GM12878 (cell line): ENCODE measurements around the gene TOP2A. TPM values are rescaled to one million over a fixed set of nuclear protein-coding genes. Genes with fewer than 3 reads are reported as not detected.

Source experiments
- ATAC-seq: fragments of 200-7000 bp; cut with Tn5 transposase; 3 replicates; pipeline ENCODE4 v1.9.1; 2020; ENCODE audit warnings: mild to moderate bottlenecking, moderate library complexity
- BruUV-seq: library from RNA; stranded (reverse); fragments of 400-500 nt; replicated peaks from 2 replicates; lab custom pipeline; 2021; lab: Mats Ljungman, UMichigan
- CTCF ChIA-PET: fragments of 300-600 bp; sonication (Branson Sonifier 250); formaldehyde crosslinking; extraction: SDS; loops from one replicate; lab custom pipeline; 2021; ENCODE audit warnings: inconsistent platforms; lab: Yijun Ruan, JAX
- POLR2A ChIA-PET: fragments of 350-600 bp; formaldehyde crosslinking; extraction: SDS; loops from one replicate; lab custom pipeline; 2021; ENCODE audit warnings: inconsistent platforms; lab: Charles Lee
- RAD21 ChIA-PET: fragments of 300-600 bp; sonication (Branson Sonifier 250); formaldehyde crosslinking; loops from one replicate; lab custom pipeline; 2023; ENCODE audit warnings: antibody characterized with exemption; ENCODE audit not compliant: unreplicated experiment; lab: Charles Lee
- SMC1A ChIA-PET: fragments of 300-600 bp; sonication (Branson Sonifier 250); formaldehyde crosslinking; loops from one replicate; lab custom pipeline; 2023; ENCODE audit not compliant: unreplicated experiment, uncharacterized antibody; lab: Charles Lee
- DNase-seq: peaks from one replicate; pipeline ENCODE4 v3.0.0-alpha.2; 2011; ENCODE audit warnings: low read depth, low spot score
- FAIRE-seq: peaks from 3 replicates; lab custom pipeline; 2011; peaks lifted over from hg19 to GRCh38; lab: Jason Lieb, UNC
- H2AFZ ChIP-seq: 2 replicates; pipeline ENCODE4 v1.6.0; 2011; ENCODE audit warnings: low read depth, low read length, control low read depth; ENCODE audit not compliant: control insufficient read depth
- H3K27ac ChIP-seq: 2 replicates; pipeline ENCODE4 v1.5.1; 2011; ENCODE audit warnings: control low read depth; ENCODE audit not compliant: control insufficient read depth, insufficient read depth
- H3K27me3 ChIP-seq, 2 experiments: replicated peaks in 1 of 2; 2 replicates each; pipeline versions ENCODE4 v1.6.0 to v1.6.1; 2011; ENCODE audit warnings: low read length in 1 of 2; ENCODE audit not compliant: control insufficient read depth in 2 of 2, insufficient read depth in 2 of 2
- H3K36me3 ChIP-seq, 2 experiments: 2 replicates each; pipeline ENCODE4 v1.5.1; 2011; ENCODE audit warnings: low read length in 1 of 2; ENCODE audit not compliant: control insufficient read depth in 2 of 2, insufficient read depth in 2 of 2
- H3K4me1 ChIP-seq: 2 replicates; pipeline ENCODE4 v1.6.1; 2011; ENCODE audit warnings: mild to moderate bottlenecking, low read length, moderate library complexity, mixed read lengths; ENCODE audit not compliant: control insufficient read depth, insufficient read depth
- H3K4me2 ChIP-seq: 2 replicates; pipeline ENCODE4 v1.6.0; 2011; ENCODE audit warnings: control low read depth; ENCODE audit not compliant: control insufficient read depth, insufficient read depth
- H3K4me3 ChIP-seq: fragments of 200-600 bp; sonication (generic); 2 replicates; pipeline ENCODE4 v1.5.1; 2016
- H3K79me2 ChIP-seq: 2 replicates; pipeline ENCODE4 v1.6.0; 2011; ENCODE audit warnings: low read length; ENCODE audit not compliant: control insufficient read depth, insufficient read depth
- H3K9ac ChIP-seq: 2 replicates; pipeline ENCODE4 v1.8.0; 2011; ENCODE audit warnings: low read length, control low read depth, mixed read lengths; ENCODE audit not compliant: control insufficient read depth, insufficient read depth
- H3K9me3 ChIP-seq: replicated peaks from 3 replicates; pipeline ENCODE4 v1.5.1; 2011; ENCODE audit warnings: mild to moderate bottlenecking, low read length; ENCODE audit not compliant: control insufficient read depth, insufficient read depth
- H4K20me1 ChIP-seq: 2 replicates; pipeline ENCODE4 v1.6.0; 2011; ENCODE audit not compliant: control insufficient read depth, insufficient read depth
- ATF7 ChIP-seq: fragments of 450-650 bp; IDR thresholded peaks from 2 replicates; pipeline ENCODE4 v1.6.1; 2016; ENCODE audit warnings: low read depth, mild to moderate bottlenecking
- BCL11A ChIP-seq: IDR thresholded peaks from 2 replicates; pipeline ENCODE4 v1.6.1; 2011; ENCODE audit warnings: low read depth, low read length
- FOXM1 ChIP-seq: IDR thresholded peaks from 2 replicates; pipeline ENCODE4 v1.6.1; 2012; ENCODE audit warnings: low read depth, mild to moderate bottlenecking, inconsistent platforms, low read length, moderate library complexity
- HDAC6 ChIP-seq: fragments of 200-600 bp; sonication (generic); IDR thresholded peaks from one replicate; pipeline ENCODE4 v1.8.0; 2017; ENCODE audit warnings: antibody characterized with exemption; ENCODE audit not compliant: unreplicated experiment
- SRF ChIP-seq, 2 experiments: IDR thresholded peaks; 2 replicates each; pipeline ENCODE4 v1.6.1; 2011; ENCODE audit warnings: low read depth in 2 of 2, low read length in 2 of 2, mild to moderate bottlenecking in 1 of 2, moderate library complexity in 1 of 2
- TBL1XR1 ChIP-seq: IDR thresholded peaks from 2 replicates; pipeline ENCODE4 v1.6.1; 2012; ENCODE audit warnings: low read depth, low read length, improper control_type of control experiment
- WGBS: methylation state at CpG from one replicate; pipeline ENCODE4 v1.1.6; 2016; ENCODE audit warnings: low lambda C conversion rate; ENCODE audit not compliant: insufficient replicate concordance, insufficient coverage; ENCODE audit errors: missing lambda C conversion rate; 5-methylcytosine and 5-hydroxymethylcytosine counted together
- in situ Hi-C: fragments of 300-500 bp; cut with MboI; formaldehyde crosslinking; loops from 9 replicates; pipeline ENCODE4 v1.14.3; 2018; ENCODE audit warnings: mixed read lengths
- intact Hi-C: fragments of 100-400 bp; cut with micrococcal nuclease; formaldehyde crosslinking; loops from one replicate; pipeline ENCODE4 v1.14.2; 2022; ENCODE audit not compliant: unreplicated experiment
- polyA plus RNA-seq, 11 experiments: library from polyadenylated mRNA; depleted of rRNA in 4 of 11; unstranded in 6 of 11; stranded (reverse) in 5 of 11; fragments of >200 nt; fragmentation: Nextera tagmentation in 4 of 11; fragmentation: Illumina TruSeq in 1 of 11; extraction: Ambion mirVana in 4 of 11; extraction: Trizol in 1 of 11; gene quantifications; 1 replicate in 1 of 11; 2 replicates in 10 of 11; pipeline versions ENCODE4 v1.2.1 to v1.2.3, GENCODE V29; 2011 to 2016; ENCODE audit warnings: inconsistent platforms in 2 of 11, missing spikeins in 2 of 11, low read depth in 1 of 11
- total RNA-seq, 4 experiments: library from RNA; depleted of rRNA in 3 of 4; stranded (reverse); fragments of >200 nt in 3 of 4; fragmentation: Illumina TruSeq in 1 of 4; extraction: Trizol in 1 of 4; gene quantifications; 2 replicates each; pipeline versions ENCODE4 v1.2.1 to v1.2.3, GENCODE V29; 2013 to 2021
- TF ChIP-seq, protein P1 (sequence below): fragments of 450-650 bp; IDR thresholded peaks from 2 replicates; pipeline ENCODE4 v1.6.1; 2017; ENCODE audit warnings: borderline replicate concordance
- TF ChIP-seq, protein P2 (sequence below): fragments of 450-650 bp; IDR thresholded peaks from 2 replicates; pipeline ENCODE4 v1.6.1; 2016; ENCODE audit warnings: mild to moderate bottlenecking, moderate library complexity, borderline replicate concordance

The TOP2A gene
- total and polyA plus RNA-seq, 10 of the 15 experiments (the other 5 are each of a cell fraction or from before 2014, with no cell fraction given): 117 to 275 (median 232) TPM

DNA sequence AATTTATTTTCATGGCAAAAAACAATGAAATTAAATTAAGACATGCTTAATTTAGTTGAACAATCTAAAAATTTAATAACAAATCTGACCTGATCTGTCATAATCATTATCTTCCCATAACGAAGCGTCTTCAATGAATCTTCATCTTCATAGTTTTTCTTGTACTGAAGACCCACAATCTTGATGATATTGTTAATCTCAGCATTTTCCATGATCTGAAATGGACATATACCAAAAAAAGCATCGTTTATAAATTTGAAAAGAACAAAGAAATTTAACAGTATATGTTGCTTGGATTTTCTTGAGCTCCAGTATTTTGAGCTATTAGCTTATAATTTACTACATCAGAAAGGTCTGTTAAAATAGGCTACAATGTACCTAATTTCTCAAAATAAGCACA lies 10.2 kb downstream of the TOP2A start (continued):
- TF ChIP-seq HDAC6 (no peak), TBL1XR1 (no peak)
- TF ChIP-seq, protein P1, sequence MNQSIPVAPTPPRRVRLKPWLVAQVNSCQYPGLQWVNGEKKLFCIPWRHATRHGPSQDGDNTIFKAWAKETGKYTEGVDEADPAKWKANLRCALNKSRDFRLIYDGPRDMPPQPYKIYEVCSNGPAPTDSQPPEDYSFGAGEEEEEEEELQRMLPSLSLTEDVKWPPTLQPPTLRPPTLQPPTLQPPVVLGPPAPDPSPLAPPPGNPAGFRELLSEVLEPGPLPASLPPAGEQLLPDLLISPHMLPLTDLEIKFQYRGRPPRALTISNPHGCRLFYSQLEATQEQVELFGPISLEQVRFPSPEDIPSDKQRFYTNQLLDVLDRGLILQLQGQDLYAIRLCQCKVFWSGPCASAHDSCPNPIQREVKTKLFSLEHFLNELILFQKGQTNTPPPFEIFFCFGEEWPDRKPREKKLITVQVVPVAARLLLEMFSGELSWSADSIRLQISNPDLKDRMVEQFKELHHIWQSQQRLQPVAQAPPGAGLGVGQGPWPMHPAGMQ: no peak

DNA sequence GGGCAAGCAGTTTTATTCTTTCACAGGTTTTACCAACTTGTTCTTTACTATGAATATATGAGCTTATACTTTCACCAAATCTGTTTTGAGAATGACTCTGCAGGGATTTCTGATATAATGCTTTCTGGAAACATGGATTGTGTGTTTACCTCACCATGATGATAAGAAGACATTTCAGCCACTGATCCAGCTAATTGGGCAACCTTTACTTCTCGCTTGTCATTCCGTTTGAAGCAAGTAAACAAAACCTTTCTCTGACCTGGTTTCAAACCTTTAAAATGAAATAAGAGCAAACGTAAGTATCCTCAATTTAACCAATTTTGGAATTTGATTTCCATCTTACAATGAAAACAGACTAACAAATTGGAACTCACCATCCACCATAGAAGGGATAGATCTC lies 13.7 kb downstream of the TOP2A start:
- H3K27ac ChIP-seq: no peak overlapping the region
- no peaks in the 10 kb centered on the region for H3K4me1 ChIP-seq
- ChIA-PET POLR2A (no interaction called here), RAD21 (interaction anchor here (0.6 kb wide), 1 partner anchor 22 kb away, joined by 3 read pairs; no protein-coding TSS in a partner anchor), CTCF (interaction anchor here (0.9 to 6.4 kb wide), 5 partner anchors 11 to 129 kb away, joined by 3 to 72 read pairs (median 5); partner anchors contain the start of gene TOP2A), SMC1A (interaction anchor here (1.0 to 6.6 kb wide), 4 partner anchors 15 to 129 kb away, joined by 3 to 59 read pairs (median 4); no protein-coding TSS in a partner anchor)
- no peaks in the 10 kb centered on the region for H4K20me1 ChIP-seq
- H2AFZ ChIP-seq: no peak overlapping the region
- no TSS peak for BruUV-seq
- no peak overlapping the region for H3K9ac ChIP-seq
- H3K9me3 ChIP-seq: no peaks in the 10 kb centered on the region
- no peak overlapping the region for H3K4me2 ChIP-seq
- H3K27me3 ChIP-seq: no peaks in the 10 kb centered on the region
- FAIRE-seq (no peak), ATAC-seq (no peak), DNase-seq (no peak)
- H3K79me2 ChIP-seq: no peaks in the 10 kb centered on the region
- intact Hi-C loops: no loop called here
- peaks cover 4 to 32% of the 10 kb centered on the region in 2 experiments for H3K36me3 ChIP-seq
- TF ChIP-seq FOXM1 (no peak), ATF7 (no peak), BCL11A (no peak), SRF (IDR thresholded peaks at IDR 0.05; ENCODE audit: low read depth in 2 of 2, low read length in 2 of 2) (no peak)
- TF ChIP-seq, protein P2, sequence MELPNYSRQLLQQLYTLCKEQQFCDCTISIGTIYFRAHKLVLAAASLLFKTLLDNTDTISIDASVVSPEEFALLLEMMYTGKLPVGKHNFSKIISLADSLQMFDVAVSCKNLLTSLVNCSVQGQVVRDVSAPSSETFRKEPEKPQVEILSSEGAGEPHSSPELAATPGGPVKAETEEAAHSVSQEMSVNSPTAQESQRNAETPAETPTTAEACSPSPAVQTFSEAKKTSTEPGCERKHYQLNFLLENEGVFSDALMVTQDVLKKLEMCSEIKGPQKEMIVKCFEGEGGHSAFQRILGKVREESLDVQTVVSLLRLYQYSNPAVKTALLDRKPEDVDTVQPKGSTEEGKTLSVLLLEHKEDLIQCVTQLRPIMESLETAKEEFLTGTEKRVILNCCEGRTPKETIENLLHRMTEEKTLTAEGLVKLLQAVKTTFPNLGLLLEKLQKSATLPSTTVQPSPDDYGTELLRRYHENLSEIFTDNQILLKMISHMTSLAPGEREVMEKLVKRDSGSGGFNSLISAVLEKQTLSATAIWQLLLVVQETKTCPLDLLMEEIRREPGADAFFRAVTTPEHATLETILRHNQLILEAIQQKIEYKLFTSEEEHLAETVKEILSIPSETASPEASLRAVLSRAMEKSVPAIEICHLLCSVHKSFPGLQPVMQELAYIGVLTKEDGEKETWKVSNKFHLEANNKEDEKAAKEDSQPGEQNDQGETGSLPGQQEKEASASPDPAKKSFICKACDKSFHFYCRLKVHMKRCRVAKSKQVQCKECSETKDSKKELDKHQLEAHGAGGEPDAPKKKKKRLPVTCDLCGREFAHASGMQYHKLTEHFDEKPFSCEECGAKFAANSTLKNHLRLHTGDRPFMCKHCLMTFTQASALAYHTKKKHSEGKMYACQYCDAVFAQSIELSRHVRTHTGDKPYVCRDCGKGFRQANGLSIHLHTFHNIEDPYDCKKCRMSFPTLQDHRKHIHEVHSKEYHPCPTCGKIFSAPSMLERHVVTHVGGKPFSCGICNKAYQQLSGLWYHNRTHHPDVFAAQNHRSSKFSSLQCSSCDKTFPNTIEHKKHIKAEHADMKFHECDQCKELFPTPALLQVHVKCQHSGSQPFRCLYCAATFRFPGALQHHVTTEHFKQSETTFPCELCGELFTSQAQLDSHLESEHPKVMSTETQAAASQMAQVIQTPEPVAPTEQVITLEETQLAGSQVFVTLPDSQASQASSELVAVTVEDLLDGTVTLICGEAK: no peak
- no peak overlapping the region for H3K4me3 ChIP-seq
- in situ Hi-C loops: no loop called here
- WGBS: 100% methylated on average over 3 of the region's 3 CpGs
